Upper lobe of left lung (tissue), 4 donors: ENCODE data around the gene ATP1A1.

ENCODE experiments used
- CTCF ChIP-seq, 6 experiments: fragments of 450-650 bp in 4 of 6; fragments of 200-600 bp in 2 of 6; sonication (generic) in 2 of 6; IDR thresholded peaks; one replicate each; pipeline ENCODE4 v1.5.1; 2016 to 2019; ENCODE audit warnings: antibody characterized with exemption in 6 of 6
- POLR2A ChIP-seq, 4 donors: fragments of 450-650 bp; IDR thresholded peaks; one replicate each; pipeline ENCODE4 v1.5.1; 2016 to 2017; ENCODE audit warnings: antibody characterized with exemption in 4 of 4, mild to moderate bottlenecking in 2 of 4

GRCh38 chr1:116389013-116389412, 16.0 kb downstream of the ATP1A1 start:
- TF ChIP-seq POLR2A (IDR thresholded peaks at IDR 0.05) (no peak), CTCF (IDR thresholded peaks at IDR 0.05) (no peak)
